OCI-LY3 (cell line): ENCODE results near the gene MCCC2.
"Not testable (repeated sequence)": the region's sequence is repeated elsewhere in the genome, so short reads cannot be mapped to it uniquely, and the experiment has no call there.

ENCODE experiments used
- CTCF ChIP-seq: fragments of 200-600, 300-600 bp; sonication (generic); IDR thresholded peaks from 2 replicates; pipeline ENCODE4 v1.5.1; 2014; ENCODE audit warnings: antibody characterized with exemption, low read length, low read depth
- EZH2phosphoT487 ChIP-seq: fragments of 200-600 bp; shearing (Covaris generic); IDR thresholded peaks from 2 replicates; pipeline ENCODE4 v1.6.1; 2018; ENCODE audit warnings: antibody characterized with exemption, mixed run types, low read depth

GRCh38 chr5:71575588-71575987 is 11.6 kb upstream of the MCCC2 start:
- not testable (repeated sequence) for TF ChIP-seq CTCF, EZH2phosphoT487
